Stomach (tissue), 9 donors: ENCODE results near the gene TENT4B. TPM values are rescaled to one million over a fixed set of nuclear protein-coding genes. Genes with fewer than 3 reads are reported as not detected.

Source experiments
- DNase-seq, 2 donors: peaks; one replicate each; pipeline versions ENCODE4 v3.0.0 to v3.0.0-alpha.2; 2013 to 2019
- H3K27ac ChIP-seq, 5 donors: fragments of 200-600 bp in 4 of 5; sonication (generic) in 4 of 5; one replicate each; pipeline ENCODE4 v1.5.1; 2013 to 2019; ENCODE audit warnings: mild to moderate bottlenecking in 1 of 5, moderate library complexity in 1 of 5
- H3K27me3 ChIP-seq, 3 donors: fragments of 200-600 bp; sonication (generic); one replicate each; pipeline ENCODE4 v1.5.1; 2017 to 2019; ENCODE audit warnings: mixed run types in 1 of 3
- H3K36me3 ChIP-seq, 4 donors: fragments of 200-600 bp; sonication (generic); 1 replicate in 3 of 4; 2 replicates in 1 of 4; pipeline ENCODE4 v1.5.1; 2016 to 2019
- H3K4me1 ChIP-seq, 4 donors: fragments of 200-600 bp; sonication (generic); one replicate each; pipeline ENCODE4 v1.5.1; 2016 to 2019
- H3K4me3 ChIP-seq, 4 donors: fragments of 200-600 bp; sonication (generic) in 3 of 4; one replicate each; pipeline ENCODE4 v1.5.1; 2016 to 2019; ENCODE audit warnings: mild to moderate bottlenecking in 1 of 4
- H3K9me3 ChIP-seq, 4 donors: fragments of 200-600 bp; sonication (generic); one replicate each; pipeline ENCODE4 v1.5.1; 2016 to 2019
- EP300 ChIP-seq: sonication (generic); formaldehyde crosslinking; IDR thresholded peaks from one replicate; pipeline ENCODE4 v1.6.1; 2017; ENCODE audit warnings: antibody characterized with exemption
- POLR2A ChIP-seq, 4 donors: fragments of 450-650 bp; IDR thresholded peaks; one replicate each; pipeline ENCODE4 v1.6.1; 2016; ENCODE audit warnings: antibody characterized with exemption in 4 of 4, control low read depth in 2 of 4, mild to moderate bottlenecking in 1 of 4, moderate library complexity in 1 of 4
- POLR2AphosphoS5 ChIP-seq, 3 donors: sonication (generic); formaldehyde crosslinking; IDR thresholded peaks; one replicate each; pipeline ENCODE4 v1.6.1; 2016; ENCODE audit warnings: antibody characterized with exemption in 3 of 3
- WGBS, 5 donors: extraction: QIAGEN DNeasy Blood & Tissue Kit in 3 of 5; methylation state at CpG; one replicate each; pipeline versions ENCODE4 v1.1.5 to v1.1.7; 2013 to 2018; 5-methylcytosine and 5-hydroxymethylcytosine counted together
- intact Hi-C: fragments of 100-400 bp; cut with DNase I; formaldehyde crosslinking; loops from one replicate; pipeline ENCODE4 v1.15.1; 2023; ENCODE audit warnings: low total_unique reads
- polyA plus RNA-seq, 3 donors: library from polyadenylated mRNA; stranded (reverse); fragments of 200-250 nt; gene quantifications; one replicate each; pipeline ENCODE4 v1.2.3, GENCODE V29; 2013
- total RNA-seq, 5 donors: library from RNA; depleted of rRNA; stranded (reverse); fragments of >200 nt; gene quantifications; one replicate each; pipeline versions ENCODE4 v1.1.0 to v1.2.3, GENCODE V29; 2014 to 2016
- TF ChIP-seq, protein P1 (sequence below), 7 experiments: fragments of 450-650 bp in 4 of 7; fragments of 200-600 bp in 3 of 7; sonication (generic) in 3 of 7; IDR thresholded peaks; one replicate each; pipeline ENCODE4 v1.5.1; 2016 to 2019; ENCODE audit warnings: antibody characterized with exemption in 7 of 7, control low read depth in 2 of 7, mild to moderate bottlenecking in 1 of 7
- donor health status: healthy with polysubstance abuse.
- donor health status: Bipolar disorder and iron deficiency.
- donor health status: healthy.

TENT4B gene
- total and polyA plus RNA-seq, 8 donors, result 2.4 to 24.1 (median 8.3) TPM

DNA sequence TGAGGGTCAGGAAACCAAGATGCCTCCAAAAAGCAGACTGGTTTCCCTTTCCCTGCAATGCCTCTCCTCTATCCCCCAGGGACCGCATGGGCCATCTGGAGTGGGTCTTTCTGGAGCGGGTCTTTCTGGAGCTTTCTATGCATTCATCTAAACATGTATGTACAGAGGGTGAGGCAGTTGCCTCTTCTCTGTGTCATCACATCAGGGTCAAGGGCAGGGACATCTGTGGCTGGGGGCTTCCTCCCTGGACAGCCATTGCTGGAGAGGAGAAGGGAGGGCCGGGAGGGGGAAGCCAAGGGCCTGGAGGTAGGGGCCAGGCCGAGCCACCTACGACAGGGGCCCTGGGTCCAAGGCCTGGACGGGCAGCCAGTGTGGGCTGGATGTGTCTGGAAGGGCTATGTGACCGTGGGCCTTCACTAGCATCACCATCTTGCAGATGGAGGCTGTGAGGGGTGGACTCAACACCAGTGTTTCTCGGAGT is 114.1 kb downstream of the TENT4B start:
- H3K4me3 ChIP-seq, result peak overlapping the region; percentile 36 to 45 (median 38)
- DNase-seq, result no peak
- no peaks in the 10 kb centered on the region for H3K36me3 ChIP-seq
- 81 to 89% (median 84%) methylated on average over 7 to 8 of the region's 8 CpGs for WGBS, 5 donors
- peaks cover 4 to 73% (median 23%) of the 10 kb centered on the region in 4 donors for H3K4me1 ChIP-seq
- H3K27ac ChIP-seq, result peak overlapping the region in 4 of 5 donors; percentile 62 to 81 (median 66)
- no peaks in the 10 kb centered on the region for H3K9me3 ChIP-seq
- no peaks in the 10 kb centered on the region for H3K27me3 ChIP-seq
- TF ChIP-seq POLR2A (IDR thresholded peaks at IDR 0.05), result no peak
- TF ChIP-seq, protein P1, sequence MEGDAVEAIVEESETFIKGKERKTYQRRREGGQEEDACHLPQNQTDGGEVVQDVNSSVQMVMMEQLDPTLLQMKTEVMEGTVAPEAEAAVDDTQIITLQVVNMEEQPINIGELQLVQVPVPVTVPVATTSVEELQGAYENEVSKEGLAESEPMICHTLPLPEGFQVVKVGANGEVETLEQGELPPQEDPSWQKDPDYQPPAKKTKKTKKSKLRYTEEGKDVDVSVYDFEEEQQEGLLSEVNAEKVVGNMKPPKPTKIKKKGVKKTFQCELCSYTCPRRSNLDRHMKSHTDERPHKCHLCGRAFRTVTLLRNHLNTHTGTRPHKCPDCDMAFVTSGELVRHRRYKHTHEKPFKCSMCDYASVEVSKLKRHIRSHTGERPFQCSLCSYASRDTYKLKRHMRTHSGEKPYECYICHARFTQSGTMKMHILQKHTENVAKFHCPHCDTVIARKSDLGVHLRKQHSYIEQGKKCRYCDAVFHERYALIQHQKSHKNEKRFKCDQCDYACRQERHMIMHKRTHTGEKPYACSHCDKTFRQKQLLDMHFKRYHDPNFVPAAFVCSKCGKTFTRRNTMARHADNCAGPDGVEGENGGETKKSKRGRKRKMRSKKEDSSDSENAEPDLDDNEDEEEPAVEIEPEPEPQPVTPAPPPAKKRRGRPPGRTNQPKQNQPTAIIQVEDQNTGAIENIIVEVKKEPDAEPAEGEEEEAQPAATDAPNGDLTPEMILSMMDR (IDR thresholded peaks at IDR 0.05), result no peak
- TF ChIP-seq POLR2AphosphoS5 (IDR thresholded peaks at IDR 0.05), result no peak
- TF ChIP-seq EP300, result no peak
- intact Hi-C loops, result no loop called here

GRCh38 chr16:50267651-50268050 is 114.5 kb downstream of the TENT4B start:
- WGBS, 5 donors, result 62 to 86% (median 71%) methylated on average over 3 of the region's 3 CpGs
- intact Hi-C loops, result no loop called here
- Histone ChIP-seq H3K27ac (peak overlapping the region in 4 of 5 donors; percentile 62 to 81 (median 66)), H3K4me3 (peak overlapping the region in 3 of 4 donors; percentile 38 to 45 (median 39)), H3K36me3 (no peaks in the 10 kb centered on the region), H3K27me3 (no peaks in the 10 kb centered on the region), H3K4me1 (peaks cover 4 to 74% (median 22%) of the 10 kb centered on the region in 4 donors), H3K9me3 (no peaks in the 10 kb centered on the region)
- peak in 1 of 2 donors; percentile 28 for DNase-seq
- no peak for TF ChIP-seq POLR2AphosphoS5 (IDR thresholded peaks at IDR 0.05)
- TF ChIP-seq POLR2A (IDR thresholded peaks at IDR 0.05), result no peak
- TF ChIP-seq, protein P1 (IDR thresholded peaks at IDR 0.05), result no peak
- no peak for TF ChIP-seq EP300

GRCh38 chr16:50268352-50268751 is 115.2 kb downstream of the TENT4B start:
- Histone ChIP-seq H3K36me3 (no peaks in the 10 kb centered on the region), H3K27ac (peak overlapping the region in 1 of 5 donors; percentile 81), H3K4me3 (peak overlapping the region in 1 of 4 donors; percentile 38), H3K27me3 (no peaks in the 10 kb centered on the region), H3K4me1 (peaks cover 4 to 74% (median 20%) of the 10 kb centered on the region in 4 donors), H3K9me3 (no peaks in the 10 kb centered on the region)
- TF ChIP-seq POLR2A (IDR thresholded peaks at IDR 0.05), result no peak
- TF ChIP-seq, protein P1 (IDR thresholded peaks at IDR 0.05), result no peak
- no peak for TF ChIP-seq POLR2AphosphoS5 (IDR thresholded peaks at IDR 0.05)
- no peak for TF ChIP-seq EP300
- peak in 1 of 2 donors; percentile 3 for DNase-seq
- intact Hi-C loops, result no loop called here
- 81 to 89% (median 82%) methylated on average over 5 of the region's 5 CpGs for WGBS, 5 donors

- WGBS, 5 donors, result 94 to 98% (median 95%) methylated on average over 12 to 13 of the region's 13 CpGs
- peak in 1 of 2 donors; percentile 2 for DNase-seq
- H3K36me3 ChIP-seq, result no peaks in the 10 kb centered on the region
- intact Hi-C loops, result no loop called here
- no peaks in the 10 kb centered on the region for H3K9me3 ChIP-seq
- TF ChIP-seq POLR2A (IDR thresholded peaks at IDR 0.05) (no peak), POLR2AphosphoS5 (IDR thresholded peaks at IDR 0.05) (no peak), EP300 (no peak)
- TF ChIP-seq, protein P1 (IDR thresholded peaks at IDR 0.05), result no peak
- H3K4me1 ChIP-seq, result peaks cover 4 to 72% (median 19%) of the 10 kb centered on the region in 4 donors
- H3K27me3 ChIP-seq, result no peaks in the 10 kb centered on the region
- H3K27ac ChIP-seq, result no peak overlapping the region
- no peak overlapping the region for H3K4me3 ChIP-seq
These were observed 116.1 kb downstream of the TENT4B start for GRCh38 chr16:50269061-50269705.
